ENCODE results near the gene LAMA2. TPM values are rescaled to one million over a fixed set of nuclear protein-coding genes. Genes with fewer than 3 reads are reported as not detected.

The LAMA2 gene
- total RNA-seq, 1 donor from 2014 or later: 0.65 TPM

DNA sequence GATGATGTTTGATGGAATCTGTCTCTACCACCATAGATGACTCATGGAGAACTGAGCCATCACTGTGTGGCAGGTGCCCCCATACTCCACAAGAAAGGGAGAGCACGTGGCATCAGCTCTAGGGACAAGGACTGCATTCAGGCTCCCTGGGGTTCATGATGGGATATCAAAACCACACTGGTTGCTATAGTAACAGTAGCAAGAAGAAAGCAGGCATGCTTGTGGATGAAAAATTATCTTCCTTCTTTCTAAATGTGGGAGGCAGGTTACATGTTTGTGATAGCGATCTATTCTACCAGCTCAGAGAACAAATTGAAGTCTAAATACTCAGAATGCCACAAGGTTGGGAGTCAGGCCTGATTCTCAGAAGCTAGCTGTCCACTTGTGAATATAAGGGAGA is 602.8 kb downstream of the LAMA2 start:
- H3K9me3 Mint-ChIP-seq: no peaks in the 10 kb centered on the region
- no peak overlapping the region for H3K4me3 Mint-ChIP-seq
- intact Hi-C loops (cut with micrococcal nuclease): loop anchor here (2.0 to 5.0 kb wide), 2 partner anchors 13 to 113 kb away; no protein-coding TSS in a partner anchor
- H3K36me3 Mint-ChIP-seq (ENCODE audit: low read depth): peaks cover 7% of the 10 kb centered on the region
- H3K4me1 Mint-ChIP-seq (ENCODE audit: low read depth): peaks cover 33% of the 10 kb centered on the region
- no peak for DNase-seq (ENCODE audit: low spot score)
- no peaks in the 10 kb centered on the region for H3K27me3 Mint-ChIP-seq (ENCODE audit: insufficient read depth)
- no peak overlapping the region for H3K27ac Mint-ChIP-seq

DNA sequence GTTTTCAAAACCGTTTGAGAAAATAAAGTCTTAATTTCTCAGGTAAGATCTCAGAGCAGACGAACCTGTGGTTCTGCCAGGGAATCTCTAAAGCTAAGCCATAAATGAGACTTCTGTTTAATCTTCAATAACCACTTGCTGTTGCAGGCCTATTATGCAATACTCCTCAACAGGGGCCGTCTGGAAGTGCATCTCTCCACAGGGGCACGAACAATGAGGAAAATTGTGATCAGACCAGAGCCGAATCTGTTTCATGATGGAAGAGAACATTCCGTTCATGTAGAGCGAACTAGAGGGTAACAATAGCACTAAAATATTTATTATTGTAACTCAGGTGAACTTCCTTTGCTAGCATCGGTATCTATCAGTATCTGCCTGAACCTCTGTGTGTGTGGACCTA is 603.4 kb downstream of the LAMA2 start:
- H3K36me3 Mint-ChIP-seq (ENCODE audit: low read depth): peaks cover 7% of the 10 kb centered on the region
- H3K4me1 Mint-ChIP-seq (ENCODE audit: low read depth): peaks cover 39% of the 10 kb centered on the region
- no peak overlapping the region for H3K4me3 Mint-ChIP-seq
- intact Hi-C loops (cut with micrococcal nuclease): loop anchor here (2.0 to 5.0 kb wide), 2 partner anchors 14 to 114 kb away; no protein-coding TSS in a partner anchor
- no peak overlapping the region for H3K27ac Mint-ChIP-seq
- H3K27me3 Mint-ChIP-seq (ENCODE audit: insufficient read depth): no peaks in the 10 kb centered on the region
- no peaks in the 10 kb centered on the region for H3K9me3 Mint-ChIP-seq
- no peak for DNase-seq (ENCODE audit: low spot score)

DNA sequence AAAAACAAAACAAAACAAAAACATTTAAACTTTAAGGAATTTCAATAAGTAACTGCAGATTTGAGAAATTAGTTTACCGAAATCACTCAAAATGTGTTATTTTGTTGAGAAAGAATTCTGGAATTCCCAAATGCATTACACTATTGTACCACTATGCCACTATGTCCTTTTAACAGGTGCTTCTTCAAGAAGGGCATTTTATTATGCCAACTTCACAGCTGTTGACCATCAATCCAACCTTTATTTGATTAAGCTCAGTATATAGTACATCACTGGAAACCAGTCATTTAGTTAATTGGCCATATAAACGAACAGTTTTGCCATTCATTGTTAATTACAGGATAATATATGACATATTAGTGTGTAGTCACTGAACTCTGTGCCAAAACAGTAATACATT is 605.4 kb downstream of the LAMA2 start:
- H3K27ac Mint-ChIP-seq: no peak overlapping the region
- no peaks in the 10 kb centered on the region for H3K9me3 Mint-ChIP-seq
- no peak for DNase-seq (ENCODE audit: low spot score)
- peaks cover 7% of the 10 kb centered on the region for H3K36me3 Mint-ChIP-seq (ENCODE audit: low read depth)
- no peak overlapping the region for H3K4me3 Mint-ChIP-seq
- H3K27me3 Mint-ChIP-seq (ENCODE audit: insufficient read depth): no peaks in the 10 kb centered on the region
- peaks cover 52% of the 10 kb centered on the region for H3K4me1 Mint-ChIP-seq (ENCODE audit: low read depth)
- intact Hi-C loops (cut with micrococcal nuclease): loop anchor here (5.0 kb wide), 1 partner anchor 116 kb away; no protein-coding TSS in a partner anchor

- peak overlapping the region; percentile 89 for H3K27ac Mint-ChIP-seq
- H3K4me1 Mint-ChIP-seq (ENCODE audit: low read depth): peaks cover 58% of the 10 kb centered on the region
- H3K36me3 Mint-ChIP-seq (ENCODE audit: low read depth): peaks cover 7% of the 10 kb centered on the region
- intact Hi-C loops (cut with micrococcal nuclease): loop anchor here (5.0 kb wide), 1 partner anchor 117 kb away; no protein-coding TSS in a partner anchor
- peaks cover 5% of the 10 kb centered on the region for H3K9me3 Mint-ChIP-seq
- no peak for DNase-seq (ENCODE audit: low spot score)
- peak overlapping the region; percentile 61 for H3K4me3 Mint-ChIP-seq
- no peaks in the 10 kb centered on the region for H3K27me3 Mint-ChIP-seq (ENCODE audit: insufficient read depth)
Measured at GRCh38 chr6:129489215-129489765, 606.4 kb downstream of the LAMA2 start.

- H3K9me3 Mint-ChIP-seq: peaks cover 5% of the 10 kb centered on the region
- H3K27ac Mint-ChIP-seq: peak overlapping the region; percentile 99
- DNase-seq (ENCODE audit: low spot score): peak; percentile 69
- no peaks in the 10 kb centered on the region for H3K27me3 Mint-ChIP-seq (ENCODE audit: insufficient read depth)
- peak overlapping the region; percentile 77 for H3K4me3 Mint-ChIP-seq
- intact Hi-C loops (cut with micrococcal nuclease): loop anchor here (1.0 to 10.0 kb wide), 13 partner anchors 9 to 1596 kb away; no protein-coding TSS in a partner anchor
- H3K36me3 Mint-ChIP-seq (ENCODE audit: low read depth): peaks cover 6% of the 10 kb centered on the region
- H3K4me1 Mint-ChIP-seq (ENCODE audit: low read depth): peaks cover 68% of the 10 kb centered on the region
Measured at GRCh38 chr6:129490521-129491255, 607.8 kb downstream of the LAMA2 start.

DNA sequence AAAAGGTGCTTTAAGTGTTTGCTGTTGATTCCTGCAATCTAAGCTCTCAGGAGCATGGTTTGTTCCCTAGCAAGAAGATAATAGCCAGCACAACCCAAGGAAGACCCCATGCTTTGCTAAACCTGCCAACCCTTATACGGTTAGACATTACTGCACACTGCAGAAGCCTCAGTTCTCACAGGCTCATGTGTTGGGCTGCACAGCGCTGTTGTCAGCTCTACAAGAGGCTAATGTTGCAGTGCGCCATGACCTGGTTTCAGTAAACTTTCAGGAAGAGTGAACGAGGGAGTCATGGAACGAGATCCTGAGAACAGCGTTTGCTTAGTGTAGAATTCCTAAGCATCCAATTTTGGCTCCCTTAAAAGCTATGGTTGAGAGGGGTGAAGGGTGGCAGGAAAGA is 608.5 kb downstream of the LAMA2 start:
- H3K36me3 Mint-ChIP-seq (ENCODE audit: low read depth): peaks cover 5% of the 10 kb centered on the region
- H3K4me3 Mint-ChIP-seq: peak overlapping the region; percentile 77
- H3K27me3 Mint-ChIP-seq (ENCODE audit: insufficient read depth): no peaks in the 10 kb centered on the region
- intact Hi-C loops (cut with micrococcal nuclease): loop anchor here (1.0 to 10.0 kb wide), 11 partner anchors 8 to 1597 kb away; no protein-coding TSS in a partner anchor
- H3K27ac Mint-ChIP-seq: peak overlapping the region; percentile 99
- DNase-seq (ENCODE audit: low spot score): no peak
- peaks cover 69% of the 10 kb centered on the region for H3K4me1 Mint-ChIP-seq (ENCODE audit: low read depth)
- H3K9me3 Mint-ChIP-seq: peaks cover 5% of the 10 kb centered on the region

DNA sequence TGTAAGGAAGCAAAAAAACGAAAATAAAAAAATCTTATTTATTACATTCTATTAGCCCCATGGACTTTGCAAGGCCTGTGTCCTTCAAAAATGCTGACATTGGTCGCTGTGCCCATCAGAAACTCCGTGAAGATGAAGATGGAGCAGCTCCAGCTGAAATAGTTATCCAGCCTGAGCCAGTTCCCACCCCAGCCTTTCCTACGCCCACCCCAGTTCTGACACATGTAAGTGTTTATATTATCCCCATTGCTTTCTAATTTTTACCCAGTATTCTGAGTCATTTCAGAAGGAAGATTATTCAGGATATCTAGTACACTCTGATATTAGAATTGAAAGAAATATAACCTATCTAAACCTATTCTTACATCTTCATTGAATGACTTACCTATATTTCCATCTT is 609.3 kb downstream of the LAMA2 start:
- intact Hi-C loops (cut with micrococcal nuclease): loop anchor here (5.0 to 10.0 kb wide), 5 partner anchors 210 to 1597 kb away; no protein-coding TSS in a partner anchor
- H3K27me3 Mint-ChIP-seq (ENCODE audit: insufficient read depth): no peaks in the 10 kb centered on the region
- peaks cover 75% of the 10 kb centered on the region for H3K4me1 Mint-ChIP-seq (ENCODE audit: low read depth)
- no peak for DNase-seq (ENCODE audit: low spot score)
- peaks cover 5% of the 10 kb centered on the region for H3K9me3 Mint-ChIP-seq
- no peak overlapping the region for H3K4me3 Mint-ChIP-seq
- peak overlapping the region; percentile 47 for H3K27ac Mint-ChIP-seq
- H3K36me3 Mint-ChIP-seq (ENCODE audit: low read depth): peaks cover 5% of the 10 kb centered on the region

DNA sequence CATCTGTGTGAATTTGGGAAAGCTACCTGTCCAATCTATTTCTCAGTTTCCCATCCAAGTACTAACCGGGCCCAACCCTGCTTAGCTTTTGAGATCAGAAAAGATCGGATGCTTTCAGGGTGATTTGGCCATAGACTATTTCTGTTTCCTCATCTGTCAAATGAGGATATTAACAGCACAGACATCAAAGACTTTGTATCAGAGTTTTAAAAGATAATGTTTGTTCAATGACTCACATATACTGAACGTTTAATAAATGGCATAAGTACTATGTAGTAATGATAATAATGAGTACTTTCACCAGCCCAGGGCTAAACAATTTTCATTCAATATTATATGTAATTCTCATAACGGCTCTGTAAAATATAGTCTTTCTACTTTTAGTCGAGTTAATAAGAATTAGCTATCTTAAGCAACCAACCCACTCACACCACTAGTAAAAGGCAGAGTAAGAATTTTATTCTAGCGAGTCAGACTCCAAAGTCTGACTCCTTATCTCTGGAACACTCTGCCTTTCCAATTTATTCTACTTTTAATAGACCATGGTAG is 610.5 kb downstream of the LAMA2 start:
- Mint-ChIP-seq H3K4me1 (ENCODE audit: low read depth) (peaks cover 84% of the 10 kb centered on the region), H3K4me3 (no peak overlapping the region), H3K27ac (no peak overlapping the region), H3K9me3 (peaks cover 5% of the 10 kb centered on the region), H3K27me3 (ENCODE audit: insufficient read depth) (no peaks in the 10 kb centered on the region), H3K36me3 (ENCODE audit: low read depth) (peaks cover 5% of the 10 kb centered on the region)
- DNase-seq (ENCODE audit: low spot score): no peak
- intact Hi-C loops (cut with micrococcal nuclease): loop anchor here (5.0 to 10.0 kb wide), 5 partner anchors 211 to 1599 kb away; no protein-coding TSS in a partner anchor

DNA sequence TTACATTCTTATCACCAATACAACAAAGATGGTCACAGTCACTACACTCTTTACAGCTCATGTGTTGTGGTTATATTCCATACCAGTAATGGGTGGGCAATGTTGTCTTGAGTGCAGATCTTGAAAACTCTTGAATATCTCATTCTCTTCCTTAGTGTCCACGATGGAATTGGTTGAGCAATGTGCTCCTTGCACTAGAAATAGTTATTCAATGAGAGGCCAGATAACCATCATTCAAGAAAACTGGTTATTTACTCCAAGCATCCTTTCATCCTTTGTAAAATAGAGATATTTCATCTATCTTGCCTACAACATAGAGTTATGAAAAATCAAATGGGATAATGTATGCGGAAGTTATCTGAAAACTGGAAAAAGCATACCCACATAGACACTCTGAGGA is 611.2 kb downstream of the LAMA2 start:
- Mint-ChIP-seq H3K4me1 (ENCODE audit: low read depth) (peaks cover 84% of the 10 kb centered on the region), H3K4me3 (no peak overlapping the region), H3K27me3 (ENCODE audit: insufficient read depth) (no peaks in the 10 kb centered on the region), H3K36me3 (ENCODE audit: low read depth) (peaks cover 5% of the 10 kb centered on the region), H3K27ac (no peak overlapping the region), H3K9me3 (peaks cover 5% of the 10 kb centered on the region)
- intact Hi-C loops (cut with micrococcal nuclease): loop anchor here (5.0 to 10.0 kb wide), 5 partner anchors 212 to 1599 kb away; no protein-coding TSS in a partner anchor
- DNase-seq (ENCODE audit: low spot score): no peak

DNA sequence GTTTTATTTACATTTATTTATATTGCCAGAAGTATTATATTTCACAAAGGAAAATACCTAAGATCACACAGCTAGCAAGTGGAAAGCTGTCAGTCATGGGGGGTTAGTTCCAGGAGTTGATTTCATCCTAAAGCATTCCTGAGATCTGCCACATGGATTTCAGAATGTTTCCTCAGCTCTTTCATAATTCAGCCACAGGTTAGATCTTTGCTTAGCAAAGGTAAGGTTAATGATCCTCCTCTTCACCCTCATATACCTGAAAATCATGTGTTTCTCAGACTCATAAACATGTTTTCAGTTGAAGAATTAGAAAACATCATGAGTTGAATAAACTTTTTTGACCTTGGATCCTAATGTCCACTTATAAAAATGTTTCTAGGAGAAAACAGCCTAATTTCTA is 611.6 kb downstream of the LAMA2 start:
- Mint-ChIP-seq H3K27ac (no peak overlapping the region), H3K4me3 (no peak overlapping the region)

GRCh38 chr6:129495652-129496051 is 612.7 kb downstream of the LAMA2 start:
- Mint-ChIP-seq H3K27ac (peak overlapping the region; percentile 88), H3K9me3 (peaks cover 5% of the 10 kb centered on the region), H3K4me3 (peak overlapping the region; percentile 2), H3K27me3 (ENCODE audit: insufficient read depth) (no peaks in the 10 kb centered on the region), H3K36me3 (ENCODE audit: low read depth) (peaks cover 2% of the 10 kb centered on the region), H3K4me1 (ENCODE audit: low read depth) (peaks cover 79% of the 10 kb centered on the region)
- intact Hi-C loops (cut with micrococcal nuclease): loop anchor here (10.0 kb wide), 2 partner anchors 1129 to 1601 kb away; no protein-coding TSS in a partner anchor
- no peak for DNase-seq (ENCODE audit: low spot score)

More for the DNA sequence above, 611.6 kb downstream of the LAMA2 start:
- Mint-ChIP-seq H3K36me3 (ENCODE audit: low read depth) (peaks cover 2% of the 10 kb centered on the region), H3K27me3 (ENCODE audit: insufficient read depth) (no peaks in the 10 kb centered on the region), H3K4me1 (ENCODE audit: low read depth) (peaks cover 84% of the 10 kb centered on the region), H3K9me3 (peaks cover 5% of the 10 kb centered on the region)
- no peak for DNase-seq (ENCODE audit: low spot score)
- intact Hi-C loops (cut with micrococcal nuclease): loop anchor here (5.0 to 10.0 kb wide), 5 partner anchors 212 to 1600 kb away; no protein-coding TSS in a partner anchor

DNA sequence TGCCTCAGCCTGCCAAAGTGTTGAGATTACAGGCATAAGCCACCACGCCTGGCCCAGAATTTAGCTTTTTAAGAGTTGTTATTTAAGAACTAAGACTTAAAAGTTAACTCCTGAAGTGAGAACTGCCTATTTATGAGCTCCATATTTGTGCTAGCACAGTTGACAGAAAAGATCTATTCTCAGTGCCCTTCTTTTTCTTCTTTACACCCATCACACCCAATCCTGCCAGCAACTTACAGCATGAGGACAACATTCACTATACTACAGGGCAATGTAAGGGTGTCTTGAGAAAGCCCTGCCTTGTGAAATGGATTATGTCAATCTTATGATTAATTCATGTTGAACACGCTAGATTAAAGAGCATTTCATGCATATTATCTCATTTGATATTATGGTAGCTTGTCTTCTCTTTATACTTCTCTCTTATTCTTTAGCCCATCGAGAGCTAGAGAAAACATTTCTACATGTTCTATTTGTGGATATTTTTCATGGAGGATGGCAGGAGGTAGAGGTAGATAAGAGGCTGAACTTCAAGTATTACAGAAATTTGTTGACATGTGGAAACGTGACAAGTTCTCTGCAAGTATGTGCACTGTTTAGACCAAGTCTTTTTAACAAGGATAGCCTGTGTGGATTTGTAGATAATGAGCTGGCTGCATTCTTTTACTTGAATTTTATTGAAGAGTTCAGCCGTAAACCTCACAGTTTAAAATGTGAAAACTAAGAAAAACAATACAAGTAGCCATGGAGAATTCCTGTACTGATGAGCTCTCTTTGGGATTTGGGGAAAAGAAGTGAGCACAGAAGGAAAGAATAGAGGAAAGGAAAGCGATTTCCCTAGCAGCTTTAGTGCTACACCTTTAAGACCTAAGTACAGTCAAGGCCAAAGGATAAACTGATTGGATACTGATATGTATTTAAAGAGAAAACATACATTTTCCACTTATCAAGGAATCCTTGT is 614.8 kb downstream of the LAMA2 start:
- Mint-ChIP-seq H3K4me1 (ENCODE audit: low read depth) (peaks cover 79% of the 10 kb centered on the region), H3K27me3 (ENCODE audit: insufficient read depth) (no peaks in the 10 kb centered on the region), H3K9me3 (peaks cover 5% of the 10 kb centered on the region), H3K27ac (no peak overlapping the region), H3K4me3 (no peak overlapping the region), H3K36me3 (ENCODE audit: low read depth) (peaks cover 2% of the 10 kb centered on the region)
- DNase-seq (ENCODE audit: low spot score): no peak
- intact Hi-C loops (cut with micrococcal nuclease): loop anchor here (2.0 to 10.0 kb wide), 3 partner anchors 523 to 1603 kb away; no protein-coding TSS in a partner anchor
